Measurements from ENCODE around the gene SLC45A1.

DNA sequence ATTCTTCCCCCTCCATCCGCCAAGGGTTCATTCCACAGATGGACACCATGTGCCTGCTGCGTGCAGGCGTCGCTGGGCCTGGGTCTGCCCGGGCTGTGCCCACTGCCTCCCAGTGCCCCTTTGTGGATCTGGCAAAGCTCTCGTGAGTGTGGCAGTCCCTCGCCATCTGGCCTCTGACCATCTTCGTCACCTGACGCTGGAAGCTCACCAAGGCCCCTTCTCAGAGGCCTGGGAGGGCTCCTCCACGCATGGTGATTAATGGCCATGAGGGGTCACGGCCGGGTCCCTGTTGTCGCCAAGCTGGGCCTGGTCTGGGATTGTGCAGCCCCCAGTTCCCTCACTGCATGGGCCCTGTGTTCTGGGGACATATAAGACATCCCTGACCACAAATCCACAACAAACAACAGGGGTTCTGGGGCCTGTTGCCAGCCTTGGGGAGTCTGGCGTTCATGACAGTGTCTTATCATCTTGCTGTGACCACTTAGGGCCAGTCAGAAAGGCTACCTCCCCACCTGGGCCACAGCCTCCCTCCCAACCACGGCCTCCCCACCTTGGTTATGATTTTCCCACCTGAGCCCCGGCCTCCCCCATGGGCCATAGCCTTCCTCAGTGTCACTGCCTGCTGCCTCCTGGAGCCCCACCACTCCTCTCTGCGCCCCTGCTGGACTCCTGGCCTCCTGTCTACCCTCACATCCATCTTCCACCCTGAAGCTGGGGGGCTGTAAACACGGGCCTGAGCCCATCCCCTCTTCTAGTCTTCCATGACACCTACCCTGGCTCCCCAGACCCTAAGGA is 27.9 kb downstream of the SLC45A1 start:
- TF ChIP-seq, protein P1, sequence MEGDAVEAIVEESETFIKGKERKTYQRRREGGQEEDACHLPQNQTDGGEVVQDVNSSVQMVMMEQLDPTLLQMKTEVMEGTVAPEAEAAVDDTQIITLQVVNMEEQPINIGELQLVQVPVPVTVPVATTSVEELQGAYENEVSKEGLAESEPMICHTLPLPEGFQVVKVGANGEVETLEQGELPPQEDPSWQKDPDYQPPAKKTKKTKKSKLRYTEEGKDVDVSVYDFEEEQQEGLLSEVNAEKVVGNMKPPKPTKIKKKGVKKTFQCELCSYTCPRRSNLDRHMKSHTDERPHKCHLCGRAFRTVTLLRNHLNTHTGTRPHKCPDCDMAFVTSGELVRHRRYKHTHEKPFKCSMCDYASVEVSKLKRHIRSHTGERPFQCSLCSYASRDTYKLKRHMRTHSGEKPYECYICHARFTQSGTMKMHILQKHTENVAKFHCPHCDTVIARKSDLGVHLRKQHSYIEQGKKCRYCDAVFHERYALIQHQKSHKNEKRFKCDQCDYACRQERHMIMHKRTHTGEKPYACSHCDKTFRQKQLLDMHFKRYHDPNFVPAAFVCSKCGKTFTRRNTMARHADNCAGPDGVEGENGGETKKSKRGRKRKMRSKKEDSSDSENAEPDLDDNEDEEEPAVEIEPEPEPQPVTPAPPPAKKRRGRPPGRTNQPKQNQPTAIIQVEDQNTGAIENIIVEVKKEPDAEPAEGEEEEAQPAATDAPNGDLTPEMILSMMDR (IDR thresholded peaks at IDR 0.05), result no peak
- TF ChIP-seq EP300 (IDR thresholded peaks at IDR 0.05), result no peak
- TF ChIP-seq POLR2A (IDR thresholded peaks at IDR 0.05), result no peak
